Measurements from ENCODE around the gene SHC2.
"Not testable (repeated sequence)": the region's sequence is repeated elsewhere in the genome, so short reads cannot be mapped to it uniquely, and the experiment has no call there.

Gene SHC2

DNA sequence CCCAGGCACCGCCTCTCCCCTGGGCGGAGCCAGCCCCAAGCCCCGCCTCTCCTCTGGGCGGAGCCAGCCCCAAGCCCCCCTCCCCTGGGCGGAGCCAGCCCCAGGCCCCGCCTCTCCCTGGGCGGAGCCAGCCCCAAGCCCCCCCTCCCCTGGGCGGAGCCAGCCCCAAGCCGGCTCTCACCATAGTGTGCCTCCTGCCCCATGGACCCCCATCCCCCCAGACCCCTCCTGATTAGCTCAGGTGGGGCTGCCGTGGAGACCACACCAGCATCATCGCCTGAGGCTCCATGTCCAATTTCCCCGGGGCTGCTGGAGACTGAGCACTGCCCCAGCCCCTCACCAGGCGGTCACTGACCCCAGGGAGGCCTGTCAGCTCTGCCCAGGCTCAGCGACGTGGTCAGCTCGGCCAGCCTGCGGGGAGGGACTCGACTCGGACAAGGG is 31.3 kb upstream of the SHC2 start:
- peak; percentile 26 for DNase-seq

DNA sequence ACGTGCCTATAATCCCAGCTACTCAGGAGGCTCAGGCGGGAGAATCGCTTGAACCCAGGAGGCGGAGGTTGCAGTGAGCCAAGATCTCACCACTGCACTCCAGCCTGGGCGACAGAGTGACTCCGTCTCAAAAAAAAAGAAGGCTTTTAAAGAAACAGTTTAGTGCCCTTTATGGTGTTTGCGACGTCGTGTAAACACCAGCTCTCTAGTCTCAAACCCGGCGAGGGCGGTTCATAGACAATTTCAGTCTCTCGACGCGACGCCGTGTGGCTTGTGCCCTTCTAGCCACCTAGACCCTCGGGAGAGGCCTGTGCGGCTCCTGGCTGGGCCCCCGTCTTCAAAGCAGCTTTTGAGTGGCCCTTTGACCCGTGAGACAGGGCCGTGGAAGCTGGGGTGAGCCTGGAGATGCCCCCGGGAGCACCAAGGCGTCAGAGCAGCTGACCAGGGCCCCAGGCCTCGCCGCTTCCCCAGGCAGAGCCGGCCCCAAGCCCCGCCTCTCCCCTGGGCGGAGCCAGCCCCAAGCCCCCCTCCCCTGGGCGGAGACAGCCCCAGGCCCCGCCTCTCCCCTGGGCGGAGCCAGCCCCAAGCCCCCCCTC is 30.4 kb upstream of the SHC2 start:
- no peak for DNase-seq

DNA sequence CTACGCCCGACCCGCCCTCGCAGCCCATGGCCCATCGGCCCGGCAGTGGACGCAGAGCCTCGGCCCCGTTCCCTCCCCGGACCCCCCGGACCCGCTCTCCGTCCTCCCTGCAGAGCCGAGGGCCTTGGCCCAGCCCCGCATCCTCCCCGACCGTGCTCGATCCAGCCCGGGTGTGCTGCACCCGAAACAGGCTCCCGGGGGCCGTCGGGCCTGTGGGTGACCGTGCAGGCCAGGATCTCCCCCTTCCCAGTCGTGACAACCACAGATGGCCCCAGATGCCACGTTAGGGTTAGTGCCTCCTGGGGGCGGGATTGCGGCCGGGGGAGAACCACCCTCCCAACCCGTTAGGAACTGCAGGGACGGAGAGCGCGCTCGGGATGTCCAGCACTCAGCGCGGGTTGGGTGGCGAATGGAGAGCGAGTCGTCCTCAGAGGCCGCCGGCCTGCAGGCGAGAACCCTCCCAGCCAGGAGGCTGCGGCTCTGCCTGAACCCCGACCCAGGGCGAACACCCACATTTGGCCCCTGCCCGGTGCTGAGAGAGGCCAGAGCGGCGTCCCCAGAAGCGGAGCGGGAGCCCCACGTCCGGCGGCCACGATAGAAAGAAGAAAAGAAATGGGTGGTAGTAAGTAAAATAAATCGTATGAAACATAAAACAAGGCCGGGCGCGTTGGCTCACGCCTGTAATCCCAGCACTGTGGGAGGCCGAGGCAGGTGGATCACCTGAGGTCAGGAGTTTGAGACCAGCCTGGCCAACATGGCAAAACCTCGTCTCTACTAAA is 28.8 kb upstream of the SHC2 start:
- DNase-seq, result no peak

DNA sequence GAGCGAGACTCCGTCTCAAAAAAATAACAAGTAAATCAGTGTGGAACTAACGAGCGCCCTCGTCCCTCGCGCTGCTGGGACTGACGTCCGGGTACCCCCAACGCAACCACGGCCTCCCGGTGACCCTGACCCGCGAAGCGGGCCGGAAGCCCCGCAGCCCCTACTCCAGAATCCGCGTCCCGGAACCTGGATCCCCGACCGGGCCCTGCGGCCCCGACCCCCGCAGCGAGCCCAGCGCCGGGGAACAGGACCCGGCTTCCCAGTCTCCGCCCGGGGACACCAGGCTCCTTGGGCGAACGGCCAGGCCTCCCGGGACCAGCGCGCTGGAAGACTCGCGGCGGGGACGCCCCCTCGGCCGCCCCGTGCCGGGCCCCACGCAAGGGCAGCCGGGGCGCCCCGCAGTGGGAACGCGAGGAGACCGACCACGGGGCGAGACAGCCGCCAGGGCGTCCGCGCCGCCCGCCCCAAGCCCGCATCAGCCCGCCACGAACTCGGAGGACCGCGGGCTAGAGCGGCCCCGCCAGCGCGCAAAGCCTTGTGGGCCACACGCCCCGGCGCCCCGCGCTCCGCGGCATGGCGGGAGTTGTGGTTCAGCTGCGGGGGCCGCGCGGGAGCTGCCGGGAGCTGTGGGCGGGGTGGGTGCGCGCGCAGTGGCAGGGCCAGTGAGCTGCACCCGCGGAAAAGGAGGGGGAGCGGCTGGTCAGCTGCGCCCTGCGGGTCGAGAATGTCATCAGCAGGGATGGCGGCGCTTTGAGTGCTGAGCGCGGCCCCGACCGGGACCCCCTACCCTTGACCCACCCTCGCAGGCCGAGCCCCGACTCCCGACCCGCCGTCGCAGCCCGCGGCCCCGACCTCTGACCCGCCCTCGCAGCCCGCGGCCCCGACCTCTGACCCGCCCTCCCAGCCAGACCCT is 27.9 kb upstream of the SHC2 start:
- peak; percentile 93 for DNase-seq

DNA sequence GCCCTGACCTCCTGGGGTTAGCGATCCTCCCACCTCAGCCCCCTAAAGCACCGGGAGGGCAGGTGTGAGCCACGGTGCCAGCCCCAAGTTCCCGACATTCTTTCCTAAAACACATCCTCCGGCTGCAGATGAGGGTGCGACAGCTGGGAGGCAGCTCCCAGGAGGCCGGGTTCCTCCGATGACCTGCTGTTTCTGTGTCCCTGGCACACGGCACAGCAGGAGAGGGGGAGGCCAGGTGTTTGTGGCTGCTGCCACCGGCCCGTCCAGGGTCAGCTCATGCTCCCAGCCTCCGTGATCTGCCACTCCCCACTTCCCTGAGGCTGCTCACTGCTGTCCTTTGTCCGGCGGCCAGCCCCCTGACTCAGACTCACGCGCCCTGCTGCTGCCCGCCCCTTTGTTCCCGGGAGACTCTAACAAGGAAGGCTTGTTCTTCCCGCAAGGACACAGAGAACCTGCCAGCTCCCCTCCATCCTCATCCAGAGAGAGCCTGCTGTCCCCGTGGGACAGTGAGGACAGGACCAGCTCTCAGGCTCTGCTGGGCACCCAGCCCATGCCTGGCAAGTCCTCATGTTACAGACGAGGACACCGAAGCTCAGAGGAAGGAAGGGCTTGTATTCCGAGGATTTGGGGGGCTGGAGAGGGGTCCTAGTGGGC is 24.9 kb upstream of the SHC2 start:
- no peak for DNase-seq

DNA sequence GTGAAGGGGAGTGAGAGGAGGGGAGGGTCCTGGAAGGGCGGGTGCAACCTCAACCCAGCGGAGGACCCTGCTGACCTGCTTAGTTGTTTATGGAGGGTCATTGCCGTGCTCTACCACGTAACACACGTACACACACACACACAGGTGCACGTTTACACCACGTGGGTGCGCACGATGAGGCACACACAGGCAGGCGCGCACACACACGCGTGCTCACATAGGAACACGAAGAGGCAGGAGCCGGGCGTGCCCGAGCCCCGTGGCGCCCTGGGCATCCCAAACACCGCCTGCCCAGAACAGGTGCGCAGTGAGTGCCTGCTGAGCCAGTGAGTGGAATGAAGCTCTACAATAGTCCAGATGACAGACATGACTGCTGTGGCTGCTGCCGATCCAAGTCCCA is 24.2 kb upstream of the SHC2 start:
- no peak for DNase-seq

DNA sequence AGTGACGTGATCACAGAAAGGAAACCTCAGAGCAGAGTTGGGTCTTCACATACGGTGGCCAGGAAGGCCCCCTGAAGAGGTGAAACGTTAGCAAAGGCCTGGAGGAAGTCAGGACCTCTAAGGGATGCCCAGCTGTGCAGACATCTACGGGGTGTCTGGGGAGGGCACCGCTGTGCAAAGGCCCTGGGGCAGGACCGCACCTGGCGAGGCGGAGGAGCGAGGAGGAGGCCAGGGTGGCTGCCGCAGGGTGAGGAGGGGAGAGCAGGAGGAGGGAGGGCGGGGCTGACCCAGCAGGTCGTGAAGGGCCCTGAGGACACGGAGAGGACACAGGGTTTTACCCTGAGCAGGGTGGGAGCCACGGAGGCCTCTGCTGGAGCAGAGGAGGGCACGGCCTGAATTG is 23.7 kb upstream of the SHC2 start:
- DNase-seq, result no peak

DNA sequence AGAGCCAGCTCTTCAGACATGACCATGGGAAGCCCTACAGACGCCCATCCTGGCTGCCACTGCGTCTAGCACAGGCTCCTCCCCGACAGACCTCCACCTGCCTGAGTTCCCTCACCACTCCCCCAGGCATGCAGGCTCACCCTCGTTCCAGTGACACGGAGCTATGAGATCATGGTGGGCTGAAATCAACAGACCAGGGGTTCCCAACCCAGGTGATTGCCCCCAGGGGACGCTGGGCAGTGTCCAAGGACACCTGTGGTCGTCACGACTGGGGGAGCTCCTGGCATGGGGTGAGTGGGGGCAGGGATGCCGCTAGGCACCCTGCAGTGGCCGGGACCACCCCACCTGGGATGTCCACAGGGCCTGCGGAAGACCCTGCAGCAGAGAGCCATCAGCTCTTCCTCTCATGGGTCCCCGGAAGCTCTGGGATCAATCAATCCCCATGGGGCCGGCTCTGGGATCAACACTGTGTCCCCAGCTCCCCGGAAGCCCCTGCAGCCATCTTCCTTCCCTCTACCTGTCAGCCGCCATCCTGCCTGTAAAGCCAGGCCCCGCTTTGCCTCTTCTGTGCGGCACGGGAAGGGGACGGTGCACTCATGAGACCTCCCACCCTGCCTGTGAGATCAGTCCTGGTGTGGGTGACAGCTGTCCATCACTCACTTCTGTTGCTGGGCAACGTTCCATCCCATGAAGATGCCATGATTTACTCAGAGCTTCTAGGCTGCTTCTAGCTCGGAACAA is 22.7 kb upstream of the SHC2 start:
- DNase-seq, result no peak

DNA sequence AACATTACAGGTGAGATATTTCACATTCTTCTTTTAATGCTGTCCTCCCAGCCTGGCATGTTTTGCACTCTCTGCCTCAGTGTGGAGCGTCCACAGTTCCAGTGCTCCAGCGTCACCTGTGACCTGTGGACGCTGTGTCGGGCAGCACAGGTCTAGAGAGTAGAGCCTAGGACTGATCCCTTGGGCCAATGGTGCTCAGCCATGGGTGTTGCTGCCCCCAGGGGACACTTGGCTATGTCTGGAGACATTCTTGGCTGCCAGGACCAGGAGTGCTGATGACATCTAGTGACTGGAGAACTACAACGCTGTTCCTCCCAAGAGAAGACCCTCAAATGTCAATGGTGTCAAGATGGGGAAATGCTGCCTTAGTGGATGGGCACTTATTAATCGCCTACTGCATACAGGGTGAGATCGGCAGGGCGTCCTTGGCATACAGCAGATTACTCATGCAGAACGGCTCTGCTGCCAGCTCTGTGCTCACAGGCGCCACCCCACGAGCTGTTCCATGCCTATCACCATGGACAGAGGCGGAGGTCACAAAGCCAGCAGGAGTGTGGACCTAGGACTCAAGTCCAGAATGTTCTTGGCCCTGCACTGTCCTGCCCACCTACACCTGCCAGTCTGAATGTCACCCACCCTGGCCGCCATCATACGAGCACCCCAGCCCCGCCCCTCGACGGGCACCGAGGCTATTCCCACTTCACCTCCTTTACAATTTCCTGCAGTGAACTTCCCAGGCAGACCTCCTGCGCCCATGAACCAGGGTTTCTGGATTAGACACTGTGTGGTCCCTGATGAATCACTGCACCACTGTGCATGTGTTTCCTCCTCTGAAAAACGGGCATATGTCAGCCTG is 21.6 kb upstream of the SHC2 start:
- no peak for DNase-seq

DNA sequence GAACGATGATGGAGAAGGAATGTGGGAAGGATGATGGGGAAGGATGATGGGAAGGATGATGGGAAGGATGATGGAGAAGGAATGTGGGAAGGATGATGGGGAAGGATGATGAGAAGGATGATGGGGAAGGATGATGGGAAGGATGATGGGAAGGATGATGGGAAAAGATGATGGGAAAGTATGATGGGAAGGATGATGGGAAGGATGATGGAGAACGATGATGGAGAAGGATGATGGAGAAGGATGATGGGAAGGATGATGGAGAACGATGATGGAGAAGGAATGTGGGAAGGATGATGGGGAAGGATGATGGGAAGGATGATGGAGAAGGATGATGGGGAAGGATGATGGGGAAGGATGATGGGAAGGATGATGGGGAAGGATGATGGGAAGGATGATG is 20.3 kb upstream of the SHC2 start:
- not testable (repeated sequence) for DNase-seq

DNA sequence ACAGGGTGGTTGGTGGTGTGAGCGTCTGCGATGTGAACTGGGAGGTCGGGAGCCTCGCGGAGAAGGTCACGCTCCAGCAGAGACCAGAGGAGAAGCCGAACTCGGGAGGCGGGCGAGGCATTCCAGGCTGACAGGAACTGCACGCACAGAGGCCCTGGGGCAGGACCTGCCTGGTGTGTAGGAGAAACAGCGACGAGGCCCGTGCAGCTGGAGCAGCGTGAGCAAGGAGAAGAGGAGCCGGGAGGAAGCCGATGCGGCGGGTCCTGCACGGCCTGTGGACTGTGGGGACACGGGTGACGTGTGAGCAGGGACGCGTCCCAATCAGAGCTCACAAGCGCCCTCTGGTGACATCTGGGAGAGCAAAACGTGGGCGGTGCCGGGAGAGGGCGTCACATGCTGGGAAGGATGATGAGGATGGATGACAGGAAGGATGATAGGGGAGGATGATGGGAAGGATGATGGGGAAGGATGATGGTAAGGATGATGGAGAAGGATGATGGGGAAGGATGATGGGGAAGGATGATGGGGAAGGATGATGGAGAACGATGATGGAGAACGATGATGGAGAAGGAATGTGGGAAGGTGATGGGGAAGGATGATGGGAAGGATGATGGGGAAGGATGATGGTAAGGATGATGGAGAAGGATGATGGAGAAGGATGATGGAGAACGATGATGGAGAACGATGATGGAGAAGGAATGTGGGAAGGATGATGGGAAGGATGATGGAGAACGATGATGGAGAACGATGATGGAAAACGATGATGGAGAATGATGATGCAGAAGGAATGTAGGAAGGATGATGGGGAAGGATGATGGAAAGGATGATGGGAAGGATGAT is 19.4 kb upstream of the SHC2 start:
- DNase-seq, result peak; percentile 33

DNA sequence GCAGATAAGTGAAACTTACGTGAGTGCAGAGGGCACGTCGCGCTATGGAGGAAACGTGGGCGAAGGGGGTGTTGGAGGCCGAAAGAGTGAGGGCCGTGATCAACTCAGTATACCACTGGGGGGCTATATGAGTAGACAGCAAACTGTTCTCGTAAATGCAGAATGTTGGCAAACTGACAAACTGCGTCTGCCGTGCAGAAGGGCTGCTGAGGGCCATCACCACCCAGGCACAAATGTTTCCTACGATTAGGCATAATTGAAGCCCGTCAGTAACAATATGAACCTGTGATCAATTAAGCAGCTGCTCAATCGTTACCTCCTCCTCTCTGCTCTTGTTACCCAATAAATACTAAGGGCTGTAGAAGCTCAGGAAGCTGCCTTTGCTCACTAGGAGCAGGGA is 18.1 kb upstream of the SHC2 start:
- DNase-seq, result no peak

DNA sequence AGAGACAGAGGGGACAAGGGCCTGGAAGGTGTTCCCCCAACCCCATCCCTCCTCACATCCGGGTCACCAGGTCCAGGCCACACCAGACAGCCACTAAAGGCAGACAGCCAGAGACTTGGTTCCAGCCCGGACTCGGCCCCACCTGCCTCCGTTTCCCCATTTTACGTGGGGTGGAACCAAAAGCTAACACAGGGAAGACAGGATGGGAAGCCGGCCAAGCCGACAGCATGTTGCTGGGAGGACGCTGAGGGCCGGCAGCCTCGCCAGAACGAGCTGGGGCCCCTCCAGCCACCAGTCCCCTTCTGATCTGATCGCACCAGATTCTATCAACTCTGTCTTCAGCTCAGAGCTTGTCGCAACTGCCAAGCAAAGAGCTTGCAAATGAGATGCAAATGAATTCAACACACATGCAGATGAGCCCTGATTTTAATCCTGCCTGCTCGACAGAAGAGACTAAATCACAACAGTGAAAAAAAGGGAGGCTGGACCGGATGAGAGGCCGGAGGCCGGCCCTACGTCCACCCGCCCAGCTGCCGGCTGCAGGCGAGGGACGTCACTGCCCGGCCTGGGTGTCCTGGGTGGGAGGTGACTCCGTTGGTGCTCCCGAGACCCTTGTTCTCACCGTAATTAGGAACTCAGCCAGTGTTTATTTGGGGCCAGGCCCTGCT is 17.5 kb upstream of the SHC2 start:
- no peak for DNase-seq

DNA sequence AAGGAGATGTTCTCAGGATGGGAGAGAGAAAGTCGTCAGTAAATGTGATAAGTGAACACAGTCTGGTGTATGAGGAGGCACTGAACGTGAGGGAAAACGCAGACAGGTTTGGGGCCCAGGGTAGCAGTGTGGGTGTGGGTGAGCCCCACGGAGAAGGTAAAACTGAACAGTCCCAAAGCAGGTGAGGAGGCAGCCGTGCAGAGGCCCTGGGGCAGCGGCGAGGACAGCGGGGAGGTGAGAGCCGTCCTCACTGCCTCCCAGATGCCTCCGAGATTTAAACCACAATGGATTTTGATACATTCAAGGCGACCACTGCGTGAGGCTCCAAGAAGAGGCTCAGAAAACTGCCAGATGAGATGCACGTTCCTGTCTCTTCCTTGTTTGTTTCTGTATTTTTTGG is 14.5 kb upstream of the SHC2 start:
- DNase-seq, result no peak

DNA sequence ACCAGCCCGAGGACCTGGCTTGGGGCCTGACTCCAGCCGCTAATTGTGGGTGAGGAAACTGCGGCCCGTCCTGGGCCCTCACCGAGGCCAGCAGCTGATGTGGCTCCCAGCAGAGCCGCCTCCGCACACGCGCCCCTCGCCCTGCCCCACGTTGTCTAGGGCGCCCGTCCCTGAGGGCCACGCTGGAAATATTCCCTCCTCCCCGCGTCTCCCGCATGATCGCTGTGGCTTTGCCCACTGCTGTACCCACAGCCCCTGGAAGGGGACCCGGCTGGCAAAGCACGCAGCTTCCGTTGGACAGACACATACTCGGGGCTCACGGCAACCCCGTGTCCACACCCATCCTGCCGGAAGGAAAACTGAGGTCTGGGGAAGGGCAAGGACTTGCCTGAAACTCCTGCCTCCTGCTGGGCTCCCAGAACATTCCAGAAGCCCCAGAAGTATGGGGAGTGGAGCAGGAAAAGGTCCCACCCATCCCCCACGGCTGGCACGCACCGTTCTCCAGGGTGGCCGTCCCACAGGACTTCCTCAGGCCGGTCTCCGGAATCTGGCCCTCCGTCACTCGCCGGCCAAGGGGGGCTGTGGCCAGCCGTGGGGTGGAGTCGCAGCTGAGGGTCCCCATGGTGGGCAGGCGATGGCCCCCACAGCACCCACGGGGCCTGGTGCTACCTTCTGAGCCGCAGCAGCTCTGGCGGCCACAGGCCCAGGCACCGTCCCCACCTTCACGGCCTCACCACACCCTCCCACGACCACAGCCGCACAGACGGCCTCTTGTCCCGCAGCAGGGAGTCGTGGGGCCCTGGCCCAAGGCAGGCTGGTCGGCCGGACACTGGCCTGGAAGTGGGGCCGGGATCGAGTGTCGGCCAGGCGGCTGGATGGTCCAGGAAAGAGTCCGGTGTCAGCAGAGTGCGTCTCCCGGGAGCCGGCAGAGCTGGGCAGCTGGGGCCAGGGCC is 13.6 kb upstream of the SHC2 start:
- no peak for DNase-seq

DNA sequence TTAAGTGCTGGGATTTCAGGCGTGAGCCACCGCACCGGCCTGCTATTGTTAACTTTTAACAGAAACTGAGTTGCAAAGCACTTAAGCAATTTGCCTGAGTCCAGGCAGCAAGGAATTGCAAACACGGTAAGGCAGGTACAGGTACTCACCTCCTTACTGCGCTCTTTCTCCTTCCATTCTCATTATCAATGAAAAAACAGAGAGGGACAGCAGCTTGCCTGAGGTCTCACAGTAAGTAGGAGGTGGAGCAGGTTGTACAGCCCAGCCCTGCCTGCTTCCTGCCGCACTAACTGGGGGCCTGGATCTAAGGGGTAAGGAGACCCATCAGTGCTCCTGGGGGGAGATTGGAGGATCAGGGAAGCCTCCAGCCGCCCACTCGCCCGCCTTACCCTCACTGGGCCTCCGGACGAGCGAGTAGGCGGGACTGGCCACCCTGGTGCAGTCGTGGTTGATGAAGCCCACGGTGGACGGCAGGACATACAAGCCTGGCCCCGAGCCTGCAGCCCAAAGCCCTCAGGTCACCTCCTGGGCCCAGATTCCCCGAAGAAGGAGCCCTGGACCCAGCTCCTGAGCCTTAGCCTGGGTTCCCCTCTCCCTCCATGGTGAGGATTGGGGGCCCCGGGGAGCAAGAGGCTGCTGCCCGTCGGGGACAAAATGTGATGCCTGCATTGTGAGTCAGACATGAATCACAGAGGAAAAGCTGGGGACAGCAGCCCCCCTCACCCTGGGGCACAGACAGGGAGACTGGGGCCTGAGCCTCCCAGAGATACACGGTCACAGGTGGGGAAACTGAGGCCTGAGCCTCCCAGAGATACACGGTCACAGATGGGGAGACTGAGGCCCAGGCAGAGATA is 11.4 kb upstream of the SHC2 start:
- no peak for DNase-seq

DNA sequence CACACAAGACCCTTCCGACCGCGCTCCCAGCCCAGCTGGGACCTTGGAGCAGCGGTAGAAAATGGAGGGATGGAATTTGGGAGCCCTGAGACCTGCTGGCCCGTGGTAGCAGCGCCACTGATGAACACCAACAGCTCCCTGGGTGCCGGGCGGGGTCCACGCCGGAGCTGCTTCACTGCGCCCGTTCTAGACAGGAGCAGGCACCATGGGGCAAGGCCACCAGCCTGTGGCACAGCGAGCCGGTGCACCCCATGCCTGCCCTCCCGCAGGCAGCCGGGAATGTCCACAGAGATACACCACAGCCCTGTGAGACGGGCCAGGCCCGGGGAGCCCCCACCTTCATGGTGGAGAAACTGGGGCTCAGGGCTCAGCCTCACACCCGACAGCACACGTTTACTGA is 9.9 kb upstream of the SHC2 start:
- no peak for DNase-seq

DNA sequence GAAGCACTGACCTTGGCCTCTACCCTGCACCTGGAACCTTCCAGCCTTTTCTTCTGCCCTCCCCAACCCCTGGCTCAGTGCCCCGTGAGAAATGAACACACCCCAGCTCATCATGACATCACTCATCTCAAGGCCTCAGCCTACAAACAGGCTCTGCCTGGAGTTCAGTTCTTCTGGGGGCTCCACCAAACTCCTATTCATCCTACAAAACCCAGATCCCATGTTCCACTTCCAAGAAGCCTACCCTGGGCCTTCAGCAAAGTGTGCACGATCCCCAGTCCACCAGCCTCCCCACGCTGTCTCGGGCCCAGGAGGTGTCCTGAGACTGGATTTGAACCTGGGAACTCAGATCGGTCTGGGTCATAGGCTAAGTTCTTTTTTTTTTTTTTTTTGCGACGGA is 9.0 kb upstream of the SHC2 start:
- DNase-seq, result no peak
